Body of pancreas (tissue), 4 donors: ENCODE measurements around the gene TYW3. TPM values are rescaled to one million over a fixed set of nuclear protein-coding genes. Genes with fewer than 3 reads are reported as not detected.

Experiments
- ATAC-seq: fragments of 150-250 bp; one replicate; pipeline ENCODE4 v1.9.1; 2016
- DNase-seq, 4 donors: peaks; one replicate each; pipeline ENCODE4 v3.0.0-alpha.2; 2019
- H3K27ac ChIP-seq, 4 donors: fragments of 200-600 bp; sonication (generic); 1 replicate in 3 of 4; 2 replicates in 1 of 4; pipeline versions ENCODE4 v1.5.1 to v1.6.1; 2016 to 2019; ENCODE audit warnings: mild to moderate bottlenecking in 1 of 4, mixed read lengths in 1 of 4, moderate library complexity in 1 of 4
- H3K27me3 ChIP-seq, 2 donors: fragments of 200-600 bp; sonication (generic); one replicate each; pipeline ENCODE4 v1.6.0; 2016; ENCODE audit warnings: mild to moderate bottlenecking in 1 of 2
- H3K36me3 ChIP-seq, 2 donors: fragments of 200-600 bp; sonication (generic); replicated peaks in 1 of 2; 2 replicates each; pipeline ENCODE4 v1.5.1; 2016; ENCODE audit warnings: low read depth in 2 of 2; ENCODE audit not compliant: insufficient read depth in 1 of 2
- H3K4me1 ChIP-seq: fragments of 200-600 bp; sonication (generic); one replicate; pipeline ENCODE4 v1.6.0; 2016
- H3K4me3 ChIP-seq, 2 donors: fragments of 200-600 bp; sonication (generic); 1 replicate in 1 of 2; 2 replicates in 1 of 2; pipeline ENCODE4 v1.5.1; 2016 to 2019
- H3K9me3 ChIP-seq, 3 donors: fragments of 200-600 bp; sonication (generic); 1 replicate in 2 of 3; 2 replicates in 1 of 3; pipeline ENCODE4 v1.5.1; 2016
- CTCF ChIP-seq, 7 experiments: fragments of 450-650 bp in 4 of 7; fragments of 200-600 bp in 3 of 7; sonication (generic) in 3 of 7; IDR thresholded peaks; one replicate each; pipeline ENCODE4 v1.5.1; 2016 to 2019; ENCODE audit warnings: antibody characterized with exemption in 7 of 7
- POLR2A ChIP-seq, 3 donors: fragments of 450-650 bp; IDR thresholded peaks; one replicate each; pipeline ENCODE4 v1.6.1; 2016; ENCODE audit warnings: antibody characterized with exemption in 3 of 3, mild to moderate bottlenecking in 2 of 3
- WGBS, 2 donors: methylation state at CpG; one replicate each; pipeline ENCODE4 v1.1.5; 2017; 5-methylcytosine and 5-hydroxymethylcytosine counted together
- intact Hi-C: fragments of 100-400 bp; cut with DNase I; formaldehyde crosslinking; loops from one replicate; pipeline ENCODE4 v1.15.1; 2023
- total RNA-seq, 2 donors: library from RNA; depleted of rRNA; stranded (reverse); fragments of >200 nt; gene quantifications; one replicate each; pipeline ENCODE4 v1.1.0, GENCODE V29; 2016

TYW3 gene
- total RNA-seq, 2 donors from 2014 or later = 8.6 to 15.3 TPM

DNA sequence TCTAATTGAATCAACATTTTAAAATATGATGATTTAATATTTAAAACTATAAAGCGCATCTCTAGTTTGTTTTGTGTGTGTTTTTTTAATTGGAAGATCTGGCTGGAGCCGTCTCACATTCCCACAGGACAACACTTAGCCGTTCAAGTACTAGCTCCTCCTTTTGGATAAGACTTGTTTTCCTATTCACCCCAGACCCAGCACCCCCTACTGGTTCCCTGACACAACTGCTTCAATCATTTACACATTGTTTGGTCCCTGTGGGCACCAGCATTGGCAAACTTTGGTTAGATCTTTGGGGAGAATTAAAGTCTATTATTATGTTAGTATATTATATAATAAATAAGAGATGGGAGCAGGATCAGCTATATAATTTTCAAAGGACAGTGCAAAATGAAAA lies 34.5 kb downstream of the TYW3 start:
- peaks cover 0 to 2% of the 10 kb centered on the region in 2 donors for H3K36me3 ChIP-seq
- no peak overlapping the region for H3K27ac ChIP-seq
- no peaks in the 10 kb centered on the region for H3K4me1 ChIP-seq
- TF ChIP-seq POLR2A (IDR thresholded peaks at IDR 0.05) (no peak), CTCF (IDR thresholded peaks at IDR 0.05) (peak in 3 of 7 experiments; percentile 10 to 17 (median 15))
- ATAC-seq (no peak), DNase-seq (peak in 2 of 4 donors; percentile 6 to 10)
- WGBS, 2 donors = 61 to 64% methylated on average over 3 of the region's 3 CpGs
- intact Hi-C loops = no loop called here
- H3K9me3 ChIP-seq = no peaks in the 10 kb centered on the region
- H3K4me3 ChIP-seq = no peak overlapping the region
- H3K27me3 ChIP-seq = no peaks in the 10 kb centered on the region

DNA sequence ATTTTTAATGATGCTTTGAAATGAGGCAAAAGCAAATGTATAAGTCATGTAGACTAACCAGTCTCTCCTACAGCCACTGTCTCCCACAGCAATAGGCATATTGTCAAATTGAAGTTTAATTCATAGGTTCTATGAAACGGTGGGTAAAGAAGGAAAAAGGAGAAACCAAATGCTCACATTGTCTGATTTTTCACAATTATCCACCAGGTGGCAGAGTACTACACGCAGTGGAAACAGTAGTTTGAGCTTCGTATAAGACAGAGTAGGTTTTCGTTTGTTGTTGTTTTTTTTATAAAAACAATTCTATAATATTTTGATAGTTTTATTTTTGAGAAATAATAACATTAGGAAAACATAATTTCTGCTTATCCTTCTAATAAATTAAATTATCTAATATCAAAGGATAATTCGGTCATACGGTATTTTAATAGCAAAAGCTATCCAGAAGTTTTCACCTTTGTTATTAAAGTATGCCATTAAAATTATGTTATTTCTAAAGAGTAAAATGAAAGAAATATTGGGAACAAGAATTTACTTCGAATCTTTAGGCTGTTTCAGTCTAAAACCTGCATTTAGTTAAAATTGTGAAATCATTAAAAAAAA lies 39.1 kb downstream of the TYW3 start:
- Histone ChIP-seq H3K4me3 (no peak overlapping the region), H3K9me3 (no peaks in the 10 kb centered on the region), H3K27ac (no peak overlapping the region), H3K4me1 (no peaks in the 10 kb centered on the region), H3K27me3 (no peaks in the 10 kb centered on the region), H3K36me3 (no peaks in the 10 kb centered on the region)
- ATAC-seq (peak; percentile 71), DNase-seq (peak in 2 of 4 donors; percentile 7 to 34)
- intact Hi-C loops = loop anchor here (5.0 kb wide), 1 partner anchor 430 kb away; no protein-coding TSS in a partner anchor
- TF ChIP-seq CTCF (IDR thresholded peaks at IDR 0.05) (peak in 6 of 7 experiments; percentile 59 to 71 (median 66)), POLR2A (IDR thresholded peaks at IDR 0.05) (no peak)
- 17 to 18% methylated on average over 7 of the region's 7 CpGs for WGBS, 2 donors

DNA sequence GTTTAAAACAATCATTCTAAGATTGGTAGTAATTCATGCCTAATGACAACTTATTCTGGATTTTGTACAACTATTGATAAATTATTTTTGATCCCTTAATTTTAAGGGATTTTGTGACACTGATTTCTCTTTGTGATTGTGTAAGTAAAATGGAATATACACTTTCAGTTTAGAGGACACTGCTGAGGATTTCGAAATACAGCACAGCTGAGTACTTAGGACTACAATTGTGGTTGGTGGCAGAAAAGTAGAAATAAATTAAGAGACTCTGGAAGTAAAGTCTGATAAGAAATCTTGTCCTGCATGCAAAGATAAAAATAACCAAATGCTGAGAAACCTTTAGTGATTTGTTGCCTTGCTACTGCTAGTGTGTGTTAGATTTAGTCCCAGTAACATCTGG lies 40.0 kb downstream of the TYW3 start:
- H3K27ac ChIP-seq = no peak overlapping the region
- intact Hi-C loops = loop anchor here (5.0 kb wide), 1 partner anchor 429 kb away; no protein-coding TSS in a partner anchor
- no peaks in the 10 kb centered on the region for H3K4me1 ChIP-seq
- DNase-seq = no peak
- ATAC-seq = no peak
- no peaks in the 10 kb centered on the region for H3K36me3 ChIP-seq
- 26 to 41% methylated on average over 1 of the region's 1 CpG for WGBS, 2 donors
- H3K27me3 ChIP-seq = no peaks in the 10 kb centered on the region
- TF ChIP-seq CTCF (IDR thresholded peaks at IDR 0.05) = no peak
- TF ChIP-seq POLR2A (IDR thresholded peaks at IDR 0.05) = no peak
- H3K9me3 ChIP-seq = no peaks in the 10 kb centered on the region
- no peak overlapping the region for H3K4me3 ChIP-seq

DNA sequence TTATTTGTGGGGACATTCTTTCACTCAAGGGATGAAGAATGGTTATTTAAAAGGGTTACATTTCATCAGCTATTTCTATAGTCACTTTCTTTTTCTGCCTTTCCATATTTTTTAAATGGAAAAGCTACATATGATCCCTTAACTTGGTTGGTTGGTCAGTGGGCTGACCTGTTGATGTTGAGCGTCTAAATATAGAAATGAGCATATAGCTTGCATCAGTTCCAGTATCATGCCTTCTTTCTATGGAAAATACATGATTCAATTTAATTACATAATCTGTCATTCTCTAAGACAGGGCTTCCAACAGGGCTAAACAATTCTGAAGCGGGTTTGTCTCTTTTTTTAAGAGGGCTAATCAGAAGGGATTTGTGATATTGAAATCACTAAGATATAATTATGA lies 40.6 kb downstream of the TYW3 start:
- Histone ChIP-seq H3K4me3 (no peak overlapping the region), H3K36me3 (no peaks in the 10 kb centered on the region), H3K27me3 (no peaks in the 10 kb centered on the region), H3K9me3 (no peaks in the 10 kb centered on the region), H3K4me1 (no peaks in the 10 kb centered on the region), H3K27ac (no peak overlapping the region)
- DNase-seq (no peak), ATAC-seq (no peak)
- TF ChIP-seq CTCF (IDR thresholded peaks at IDR 0.05) (no peak), POLR2A (IDR thresholded peaks at IDR 0.05) (no peak)
- WGBS, 2 donors = 58 to 76% methylated on average over 2 of the region's 2 CpGs
- intact Hi-C loops = loop anchor here (5.0 kb wide), 1 partner anchor 429 kb away; no protein-coding TSS in a partner anchor

- intact Hi-C loops = no loop called here
- Histone ChIP-seq H3K4me3 (no peak overlapping the region), H3K36me3 (no peaks in the 10 kb centered on the region), H3K9me3 (no peaks in the 10 kb centered on the region), H3K4me1 (no peaks in the 10 kb centered on the region), H3K27me3 (no peaks in the 10 kb centered on the region), H3K27ac (no peak overlapping the region)
- ATAC-seq = no peak
- no peak for TF ChIP-seq CTCF (IDR thresholded peaks at IDR 0.05)
- no peak for TF ChIP-seq POLR2A (IDR thresholded peaks at IDR 0.05)
- 78 to 82% methylated on average over 2 of the region's 2 CpGs for WGBS, 2 donors
- no peak for DNase-seq
These were observed 42.8 kb downstream of the TYW3 start for GRCh38 chr1:74775735-74776134.
